Measurements from ENCODE around the gene REX1BD. TPM values are rescaled to one million over a fixed set of nuclear protein-coding genes. Genes with fewer than 3 reads are reported as not detected.

The REX1BD gene
- total and polyA plus RNA-seq, 2 of the 13 experiments (the other 11 are each of a cell fraction or from before 2014, with no cell fraction given): 7.5 to 25.4 TPM

DNA sequence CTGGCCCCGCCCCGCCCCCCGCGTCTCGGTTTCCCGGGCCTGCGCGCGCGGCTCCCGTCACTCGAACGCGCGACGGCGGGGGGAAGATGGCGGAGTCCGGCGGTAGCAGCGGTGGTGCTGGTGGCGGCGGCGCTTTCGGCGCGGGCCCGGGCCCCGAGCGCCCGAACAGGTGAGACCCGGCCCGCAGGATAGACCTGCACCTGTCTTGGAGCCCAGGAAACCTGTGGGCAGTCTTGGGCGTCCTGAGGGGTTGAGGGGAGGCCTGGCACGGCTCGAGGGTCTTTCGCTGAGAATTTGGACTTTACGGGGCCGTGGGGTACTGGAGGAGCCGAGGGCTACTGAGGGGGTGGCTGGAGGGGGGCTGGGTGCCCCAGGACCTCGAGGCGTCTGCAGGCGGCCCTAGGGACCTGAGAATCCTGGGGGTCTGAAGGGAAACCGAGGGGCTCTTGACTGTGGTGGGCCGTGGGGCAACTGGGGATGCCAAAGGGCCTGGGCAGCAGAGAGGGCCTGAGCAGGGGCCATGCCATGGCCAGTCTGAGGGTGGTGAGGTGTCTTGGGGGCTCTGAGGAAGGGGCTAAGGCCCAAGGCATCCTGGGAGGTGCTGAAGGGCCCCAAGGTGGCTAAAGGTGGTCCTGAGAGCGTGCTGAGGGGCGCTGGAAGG is 48.5 kb downstream of the REX1BD start, which contains the start of gene KLHL26 (continued):
- TF ChIP-seq, protein P1, sequence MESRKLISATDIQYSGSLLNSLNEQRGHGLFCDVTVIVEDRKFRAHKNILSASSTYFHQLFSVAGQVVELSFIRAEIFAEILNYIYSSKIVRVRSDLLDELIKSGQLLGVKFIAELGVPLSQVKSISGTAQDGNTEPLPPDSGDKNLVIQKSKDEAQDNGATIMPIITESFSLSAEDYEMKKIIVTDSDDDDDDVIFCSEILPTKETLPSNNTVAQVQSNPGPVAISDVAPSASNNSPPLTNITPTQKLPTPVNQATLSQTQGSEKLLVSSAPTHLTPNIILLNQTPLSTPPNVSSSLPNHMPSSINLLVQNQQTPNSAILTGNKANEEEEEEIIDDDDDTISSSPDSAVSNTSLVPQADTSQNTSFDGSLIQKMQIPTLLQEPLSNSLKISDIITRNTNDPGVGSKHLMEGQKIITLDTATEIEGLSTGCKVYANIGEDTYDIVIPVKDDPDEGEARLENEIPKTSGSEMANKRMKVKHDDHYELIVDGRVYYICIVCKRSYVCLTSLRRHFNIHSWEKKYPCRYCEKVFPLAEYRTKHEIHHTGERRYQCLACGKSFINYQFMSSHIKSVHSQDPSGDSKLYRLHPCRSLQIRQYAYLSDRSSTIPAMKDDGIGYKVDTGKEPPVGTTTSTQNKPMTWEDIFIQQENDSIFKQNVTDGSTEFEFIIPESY (CRISPR knock-in tag; IDR thresholded peaks at IDR 0.05): no peak

DNA sequence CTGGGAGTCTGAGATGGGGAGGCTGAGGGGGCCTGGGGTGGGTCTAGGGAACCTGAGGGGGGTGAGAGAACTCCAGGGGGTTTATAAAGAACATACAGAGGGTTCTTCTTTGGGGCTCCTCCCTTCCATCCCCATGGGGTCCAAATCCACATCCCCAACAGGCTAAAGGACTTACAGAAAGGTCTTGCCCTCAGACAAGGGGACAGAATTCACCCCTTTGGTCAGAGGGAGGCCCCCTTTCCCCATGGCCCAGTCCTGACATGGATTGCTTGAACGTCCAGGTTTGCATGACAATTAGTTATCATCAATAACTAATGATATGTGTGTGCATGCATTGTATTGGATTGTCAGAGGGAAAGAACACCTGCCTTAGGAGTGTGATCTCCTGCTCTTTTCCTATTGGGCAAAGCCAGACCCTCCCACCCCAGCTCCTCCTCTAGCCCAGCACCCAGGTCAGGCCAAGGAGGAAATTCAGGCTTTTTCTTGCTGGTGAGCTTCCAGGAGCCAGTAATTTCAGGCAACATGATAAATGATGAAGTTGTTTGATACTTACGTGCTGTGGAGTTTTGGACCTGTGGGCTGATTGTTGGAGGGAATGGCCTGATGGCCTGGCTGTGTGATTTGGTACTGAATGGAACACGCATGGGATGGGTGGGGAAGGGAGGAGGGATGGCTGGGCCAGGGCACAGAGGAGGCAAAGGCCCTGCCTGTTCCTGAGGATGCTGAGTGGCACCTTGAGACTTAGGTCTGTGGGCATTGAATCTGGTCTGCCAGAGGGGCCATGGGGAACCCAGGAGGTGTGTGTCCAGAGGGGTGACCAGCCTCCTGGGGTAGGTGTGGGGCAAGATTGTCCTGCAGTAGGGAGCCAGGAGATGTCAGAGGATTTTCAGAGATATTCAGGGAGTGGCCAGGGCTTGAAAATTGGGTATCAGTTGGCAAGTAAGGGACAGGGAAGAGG is 49.4 kb downstream of the REX1BD start:
- ATAC-seq: no peak
- H3K4me3 ChIP-seq (replicated peaks in 1 of 3; ENCODE audit: insufficient read depth in 1 of 3, low read depth in 2 of 3, low read length in 3 of 3): peak overlapping the region; percentile 81 to 91 (median 89)
- H3K79me2 ChIP-seq (ENCODE audit: insufficient read depth, low read length): peaks cover 8% of the 10 kb centered on the region
- ChIA-PET POLR2A (no interaction called here), CTCF (ENCODE audit: low intra/inter-chr PET ratio, low total read pairs) (no interaction called here)
- H4K20me1 ChIP-seq (ENCODE audit: insufficient read depth, low read length): no peaks in the 10 kb centered on the region
- FAIRE-seq: peak; percentile 56
- intact Hi-C loops (cut with micrococcal nuclease; ENCODE audit: unreplicated experiment): no loop called here
- peak overlapping the region; percentile 79; the same call in 1 of the 2 replicates for H3K9ac ChIP-seq (ENCODE audit: insufficient read depth, low read depth, low read length)
- H3K4me1 ChIP-seq (ENCODE audit: insufficient read depth, low read length): peaks cover 40% of the 10 kb centered on the region
- DNase-seq (ENCODE audit: low spot score): no peak
- H3K9me3 ChIP-seq (ENCODE audit: low read length): no peaks in the 10 kb centered on the region
- no peak overlapping the region for H2AFZ ChIP-seq (ENCODE audit: low read length)
- no peak overlapping the region for H3K27ac ChIP-seq (ENCODE audit: extremely low read length, insufficient read depth, low read length)
- in situ Hi-C loops (cut with HindIII; ENCODE audit: extremely low pct_ligation_motif_present, low pct_unique_long_range_greater_than_20kb): no loop called here
- WGBS (ENCODE audit: low lambda C conversion rate): 61% methylated on average over 3 of the region's 3 CpGs
- H3K36me3 ChIP-seq (replicated peaks in 1 of 2; ENCODE audit: control insufficient read depth in 1 of 2, insufficient read depth in 2 of 2, low read length in 2 of 2): no peaks in the 10 kb centered on the region
- H3K27me3 ChIP-seq (ENCODE audit: control insufficient read depth in 1 of 2, insufficient read depth in 2 of 2, low read length in 2 of 2): peaks cover 0 to 6% of the 10 kb centered on the region in 2 experiments; a peak in 1 of 5 replicates
- H3K4me2 ChIP-seq (ENCODE audit: low read depth, low read length): peak overlapping the region; percentile 98
- BruUV-seq (replicated peaks): no TSS peak
- TF ChIP-seq ZBTB20 (CRISPR knock-in tag; IDR thresholded peaks at IDR 0.05; ENCODE audit: borderline replicate concordance, low read depth): no peak
- TF ChIP-seq LCORL (IDR thresholded peaks at IDR 0.05): no peak
- 0 out of 2 replicates have a peak, but pooled peaks have one; percentile 12 for TF ChIP-seq LCORL (CRISPR knock-in tag; IDR thresholded peaks at IDR 0.05)
- 0 out of 2 replicates have a peak, but pooled peaks have one; percentile 2 for TF ChIP-seq REPIN1 (CRISPR knock-in tag; IDR thresholded peaks at IDR 0.05; ENCODE audit: borderline replicate concordance, low read depth)
- peak; percentile 34; the same call in 1 of the 2 replicates for TF ChIP-seq CTCF (CRISPR knock-in tag; IDR thresholded peaks at IDR 0.05)
